H9 (cell line): ENCODE results near the gene CSAD. TPM values are rescaled to one million over a fixed set of nuclear protein-coding genes. Genes with fewer than 3 reads are reported as not detected.

Experiments used
- DNase-seq: peaks from one replicate; pipeline ENCODE4 v3.0.0-alpha.2; 2017
- H2AFZ ChIP-seq: one replicate; pipeline ENCODE4 v1.6.1; 2013; ENCODE audit warnings: mild to moderate bottlenecking, low read length, control low read depth, moderate library complexity
- H2AK5ac ChIP-seq: 2 replicates; pipeline ENCODE4 v1.6.1; 2013; ENCODE audit warnings: low read length, control low read depth, mixed read lengths; ENCODE audit not compliant: insufficient read length
- H2BK120ac ChIP-seq: one replicate; pipeline ENCODE4 v1.6.1; 2013; ENCODE audit warnings: low read depth, mild to moderate bottlenecking, low read length, control low read depth, inconsistent platforms; ENCODE audit not compliant: poor library complexity, severe bottlenecking
- H2BK12ac ChIP-seq: 2 replicates; pipeline ENCODE4 v1.6.1; 2013; ENCODE audit warnings: low read length, control low read depth, mixed read lengths, low read depth; ENCODE audit not compliant: insufficient read length
- H2BK15ac ChIP-seq: 2 replicates; pipeline ENCODE4 v1.6.1; 2013; ENCODE audit warnings: low read depth, low read length, control low read depth
- H2BK20ac ChIP-seq: one replicate; pipeline ENCODE4 v1.6.1; 2013; ENCODE audit warnings: low read depth, mild to moderate bottlenecking, low read length, control low read depth, inconsistent platforms; ENCODE audit not compliant: poor library complexity, severe bottlenecking
- H2BK5ac ChIP-seq: 2 replicates; pipeline ENCODE4 v1.6.1; 2013; ENCODE audit warnings: low read length, control low read depth, mixed read lengths; ENCODE audit not compliant: insufficient read length
- H3K14ac ChIP-seq: 2 replicates; pipeline ENCODE4 v1.6.1; 2013; ENCODE audit warnings: low read length, control low read depth; ENCODE audit not compliant: insufficient read depth
- H3K18ac ChIP-seq: 2 replicates; pipeline ENCODE4 v1.6.1; 2013; ENCODE audit warnings: low read depth, mild to moderate bottlenecking, mixed read lengths, low read length, control low read depth; ENCODE audit not compliant: insufficient read length
- H3K23ac ChIP-seq: 2 replicates; pipeline ENCODE4 v1.6.1; 2013; ENCODE audit warnings: low read length, control low read depth, mixed read lengths, low read depth; ENCODE audit not compliant: insufficient read length
- H3K23me2 ChIP-seq: 2 replicates; pipeline ENCODE4 v1.6.1; 2013; ENCODE audit warnings: low read depth, mild to moderate bottlenecking, mixed read lengths, low read length, control low read depth; ENCODE audit not compliant: insufficient read length, poor library complexity, severe bottlenecking
- H3K27ac ChIP-seq: 2 replicates; pipeline ENCODE4 v1.5.1; 2013; ENCODE audit warnings: low read length, control low read depth, mixed read lengths, low read depth; ENCODE audit not compliant: insufficient read length
- H3K27me3 ChIP-seq: 2 replicates; pipeline ENCODE4 v1.6.1; 2013; ENCODE audit warnings: low read length, control low read depth, inconsistent platforms; ENCODE audit not compliant: insufficient read depth
- H3K4ac ChIP-seq: 2 replicates; pipeline ENCODE4 v1.6.1; 2013; ENCODE audit warnings: low read depth, mild to moderate bottlenecking, control low read depth, inconsistent platforms, low read length, moderate library complexity
- H3K4me1 ChIP-seq: 2 replicates; pipeline ENCODE4 v1.6.1; 2013; ENCODE audit warnings: low read length, control low read depth, inconsistent platforms; ENCODE audit not compliant: insufficient read depth
- H3K4me2 ChIP-seq: 2 replicates; pipeline ENCODE4 v1.6.1; 2013; ENCODE audit warnings: low read length, control low read depth, mixed read lengths; ENCODE audit not compliant: insufficient read length, insufficient read depth
- H3K56ac ChIP-seq: 2 replicates; pipeline ENCODE4 v1.6.1; 2013; ENCODE audit warnings: low read depth, mild to moderate bottlenecking, mixed read lengths, low read length, control low read depth; ENCODE audit not compliant: insufficient read length
- H3K79me1 ChIP-seq: 2 replicates; pipeline ENCODE4 v1.6.1; 2013; ENCODE audit warnings: low read depth, mild to moderate bottlenecking, moderate library complexity, low read length, control low read depth, inconsistent platforms; ENCODE audit not compliant: insufficient read depth, poor library complexity, severe bottlenecking
- H3K79me2 ChIP-seq: 2 replicates; pipeline ENCODE4 v1.6.1; 2013; ENCODE audit warnings: low read length, control low read depth, inconsistent platforms; ENCODE audit not compliant: insufficient read depth
- H3K9ac ChIP-seq: 2 replicates; pipeline ENCODE4 v1.6.1; 2013; ENCODE audit warnings: low read length, control low read depth, mixed read lengths; ENCODE audit not compliant: insufficient read length; ENCODE audit errors: extremely low read depth
- H3K9me3 ChIP-seq: one replicate; pipeline ENCODE4 v1.6.1; 2013; ENCODE audit warnings: low read depth, low read length, inconsistent platforms; ENCODE audit not compliant: control insufficient read depth
- H3T11ph ChIP-seq: one replicate; pipeline ENCODE4 v1.6.1; 2013; ENCODE audit warnings: mild to moderate bottlenecking, low read length, control low read depth, inconsistent platforms
- H4K20me1 ChIP-seq: one replicate; pipeline ENCODE4 v1.6.1; 2013; ENCODE audit not compliant: control insufficient read depth, insufficient read length, insufficient read depth
- H4K5ac ChIP-seq: 2 replicates; pipeline ENCODE4 v1.6.1; 2013; ENCODE audit warnings: low read depth, mild to moderate bottlenecking, mixed read lengths, low read length, control low read depth; ENCODE audit not compliant: insufficient read length
- H4K8ac ChIP-seq: replicated peaks from 2 replicates; pipeline ENCODE4 v1.6.1; 2013; ENCODE audit warnings: low read length, control low read depth, mixed read lengths, low read depth; ENCODE audit not compliant: insufficient read length
- H4K91ac ChIP-seq: 2 replicates; pipeline ENCODE4 v1.6.1; 2013; ENCODE audit warnings: low read depth, mild to moderate bottlenecking, moderate library complexity, mixed read lengths, low read length, control low read depth; ENCODE audit not compliant: insufficient read length
- H3K27ac Mint-ChIP-seq, 3 experiments: 2 replicates in 2 of 3; 3 replicates in 1 of 3; pipeline ENCODE4 v1.8.0; 2020 to 2021; ENCODE audit warnings: mixed read lengths in 3 of 3, mild to moderate bottlenecking in 1 of 3, moderate library complexity in 1 of 3
- H3K27me3 Mint-ChIP-seq: 2 replicates; pipeline ENCODE4 v1.8.0; 2021; ENCODE audit warnings: low read depth, mild to moderate bottlenecking, moderate library complexity, mixed read lengths
- H3K36me3 Mint-ChIP-seq, 3 experiments: 2 replicates in 2 of 3; 3 replicates in 1 of 3; pipeline ENCODE4 v1.8.0; 2020 to 2021; ENCODE audit warnings: low read depth in 3 of 3, mixed read lengths in 3 of 3; ENCODE audit not compliant: insufficient read depth in 1 of 3
- H3K4me1 Mint-ChIP-seq, 2 experiments: 2 replicates each; pipeline ENCODE4 v1.8.0; 2020; ENCODE audit warnings: mixed read lengths in 2 of 2
- H3K4me3 Mint-ChIP-seq, 2 experiments: 2 replicates in 1 of 2; 3 replicates in 1 of 2; pipeline ENCODE4 v1.8.0; 2020 to 2021; ENCODE audit warnings: mild to moderate bottlenecking in 2 of 2, mixed read lengths in 2 of 2, moderate library complexity in 1 of 2
- H3K9me3 Mint-ChIP-seq, 2 experiments: 2 replicates in 1 of 2; 3 replicates in 1 of 2; pipeline ENCODE4 v1.8.0; 2020; ENCODE audit warnings: mild to moderate bottlenecking in 2 of 2, mixed read lengths in 2 of 2, moderate library complexity in 1 of 2
- WGBS: extraction: QIAGEN DNeasy Blood & Tissue Kit; methylation state at CpG from one replicate; pipeline ENCODE4 v1.1.7; 2013; ENCODE audit warnings: missing lambda C conversion rate, low lambda C conversion rate, mixed read lengths; ENCODE audit not compliant: insufficient read length; ENCODE audit errors: extremely low coverage; 5-methylcytosine and 5-hydroxymethylcytosine counted together
- total RNA-seq: library from RNA; stranded (reverse); gene quantifications from 2 replicates; pipeline ENCODE4 v1.2.1, GENCODE V29; 2021
- TF ChIP-seq, protein P1 (sequence below): fragments of 200-600 bp; sonication (generic); conservative IDR thresholded peaks from 3 replicates; pipeline ENCODE4 v1.8.0; 2021; ENCODE audit warnings: antibody characterized with exemption, mild to moderate bottlenecking

Gene CSAD
- total RNA-seq, 1 experiment from 2014 or later: 7.4 TPM

- H3K23ac ChIP-seq: no peak overlapping the region
Measured at GRCh38 chr12:53191885-53192530, 11.3 kb upstream of the CSAD start.

More at GRCh38 chr12:53191885-53192530, 11.3 kb upstream of the CSAD start:
- Histone ChIP-seq H2BK5ac (no peak overlapping the region), H3K18ac (no peak overlapping the region), H3K56ac (no peak overlapping the region), H3K79me1 (no peaks in the 10 kb centered on the region), H2AK5ac (no peak overlapping the region), H3K79me2 (no peaks in the 10 kb centered on the region), H3T11ph (no peak overlapping the region), H3K9ac (no peak overlapping the region), H4K8ac (no peak overlapping the region), H4K20me1 (no peaks in the 10 kb centered on the region), H3K4me2 (no peak overlapping the region), H3K27me3 (peaks cover 11% of the 10 kb centered on the region; the same call in 1 of the 2 replicates), H3K14ac (no peak overlapping the region), H3K23me2 (no peaks in the 10 kb centered on the region), H3K4ac (no peak overlapping the region), H3K27ac (no peak overlapping the region), H3K4me1 (no peaks in the 10 kb centered on the region), H2AFZ (no peak overlapping the region), H2BK20ac (no peak overlapping the region), H2BK15ac (no peak overlapping the region), H2BK12ac (no peak overlapping the region), H4K91ac (no peak overlapping the region), H4K5ac (no peak overlapping the region), H2BK120ac (no peak overlapping the region), H3K9me3 (no peaks in the 10 kb centered on the region)
- H3K27me3 Mint-ChIP-seq: peaks cover 63% of the 10 kb centered on the region
- H3K4me1 Mint-ChIP-seq: peaks cover 14 to 15% of the 10 kb centered on the region in 2 experiments
- H3K4me3 Mint-ChIP-seq: no peak overlapping the region; a peak in 1 of 5 replicates
- no CpG with 5 or more reads among the region's 14 CpGs for WGBS
- H3K36me3 Mint-ChIP-seq: peaks cover 8 to 16% (median 9%) of the 10 kb centered on the region in 3 experiments; a peak in 6 of 7 replicates
- H3K9me3 Mint-ChIP-seq: no peaks in the 10 kb centered on the region
- TF ChIP-seq, protein P1, sequence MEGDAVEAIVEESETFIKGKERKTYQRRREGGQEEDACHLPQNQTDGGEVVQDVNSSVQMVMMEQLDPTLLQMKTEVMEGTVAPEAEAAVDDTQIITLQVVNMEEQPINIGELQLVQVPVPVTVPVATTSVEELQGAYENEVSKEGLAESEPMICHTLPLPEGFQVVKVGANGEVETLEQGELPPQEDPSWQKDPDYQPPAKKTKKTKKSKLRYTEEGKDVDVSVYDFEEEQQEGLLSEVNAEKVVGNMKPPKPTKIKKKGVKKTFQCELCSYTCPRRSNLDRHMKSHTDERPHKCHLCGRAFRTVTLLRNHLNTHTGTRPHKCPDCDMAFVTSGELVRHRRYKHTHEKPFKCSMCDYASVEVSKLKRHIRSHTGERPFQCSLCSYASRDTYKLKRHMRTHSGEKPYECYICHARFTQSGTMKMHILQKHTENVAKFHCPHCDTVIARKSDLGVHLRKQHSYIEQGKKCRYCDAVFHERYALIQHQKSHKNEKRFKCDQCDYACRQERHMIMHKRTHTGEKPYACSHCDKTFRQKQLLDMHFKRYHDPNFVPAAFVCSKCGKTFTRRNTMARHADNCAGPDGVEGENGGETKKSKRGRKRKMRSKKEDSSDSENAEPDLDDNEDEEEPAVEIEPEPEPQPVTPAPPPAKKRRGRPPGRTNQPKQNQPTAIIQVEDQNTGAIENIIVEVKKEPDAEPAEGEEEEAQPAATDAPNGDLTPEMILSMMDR: no peak
- H3K27ac Mint-ChIP-seq: no peak overlapping the region
- no peak for DNase-seq
